Colon (tissue), 2 donors: ENCODE data around the gene GMPR2.

Experiments
- FAIRE-seq: peaks from 2 replicates; lab custom pipeline; 2012; peaks lifted over from hg19 to GRCh38; lab: Jason Lieb, UNC
- donor health status: control.
- donor health status: control.

Gene GMPR2

GRCh38 chr14:24232645-24233537, at the start of gene GMPR2:
Gene GMPR2 (plus strand): TSS chr14:24232929. CDS start chr14:24233254, 325 bp downstream.
- no peak for FAIRE-seq

- no peak for FAIRE-seq
Measured at GRCh38 chr14:24183014-24183481, 49.7 kb upstream of the GMPR2 start.

GRCh38 chr14:24184104-24184970, 48.4 kb upstream of the GMPR2 start:
- no peak for FAIRE-seq

- no peak for FAIRE-seq
Measured at GRCh38 chr14:24185026-24185425, 47.7 kb upstream of the GMPR2 start.

GRCh38 chr14:24185741-24186140, 47.0 kb upstream of the GMPR2 start:
- no peak for FAIRE-seq

- FAIRE-seq = no peak
Measured at GRCh38 chr14:24186831-24187538, 45.7 kb upstream of the GMPR2 start.

GRCh38 chr14:24187539-24187915, 45.2 kb upstream of the GMPR2 start:
- FAIRE-seq = no peak

- FAIRE-seq = no peak
Measured at GRCh38 chr14:24188251-24189058, 44.3 kb upstream of the GMPR2 start, which contains the start of gene IPO4. Gene IPO4 (minus strand): TSS chr14:24188816. CDS start chr14:24188787, 29 bp downstream.

GRCh38 chr14:24189059-24189375, 43.7 kb upstream of the GMPR2 start:
- FAIRE-seq = no peak

GRCh38 chr14:24189460-24189859, 43.3 kb upstream of the GMPR2 start:
- no peak for FAIRE-seq

GRCh38 chr14:24190416-24190815, 42.3 kb upstream of the GMPR2 start:
- FAIRE-seq = no peak

- no peak for FAIRE-seq
Measured at GRCh38 chr14:24192933-24193332, 39.8 kb upstream of the GMPR2 start.

- no peak for FAIRE-seq
Measured at GRCh38 chr14:24194186-24194872, 38.4 kb upstream of the GMPR2 start.

- FAIRE-seq = no peak
Measured at GRCh38 chr14:24194873-24195185, 37.9 kb upstream of the GMPR2 start.

GRCh38 chr14:24195186-24196070, 37.3 kb upstream of the GMPR2 start, which contains the start of gene TM9SF1:
Gene TM9SF1 (minus strand): TSS chr14:24195441. CDS start chr14:24195019, 422 bp downstream.
- no peak for FAIRE-seq

GRCh38 chr14:24196071-24197055, 36.4 kb upstream of the GMPR2 start:
- FAIRE-seq = no peak

GRCh38 chr14:24197056-24197450, 35.7 kb upstream of the GMPR2 start:
- no peak for FAIRE-seq

- FAIRE-seq = no peak
Measured at GRCh38 chr14:24198814-24199524, 33.8 kb upstream of the GMPR2 start.
